SK-N-SH treated with all-trans-retinoic acid at 6 μM for 48 hours (cell line): ENCODE measurements around the gene ASF1B.

Experiments used
- ATAC-seq: fragments of 200-7000 bp; cut with Tn5 transposase; 3 replicates; pipeline ENCODE4 v1.9.1; 2020; ENCODE audit warnings: mild to moderate bottlenecking, moderate library complexity
- ARNTL ChIP-seq: fragments of 450-650 bp; formaldehyde crosslinking; IDR thresholded peaks from 2 replicates; pipeline ENCODE4 v1.5.0; 2020; ENCODE audit warnings: low read depth, mild to moderate bottlenecking, moderate library complexity, borderline replicate concordance
- BACH2 ChIP-seq: fragments of 250-450 bp; sonication (Bioruptor Pico); IDR thresholded peaks from 2 replicates; pipeline ENCODE4 v1.9.0; 2021; ENCODE audit warnings: mild to moderate bottlenecking, borderline replicate concordance
- CREB5 ChIP-seq: fragments of 250-450 bp; sonication (Bioruptor Pico); IDR thresholded peaks from 2 replicates; pipeline ENCODE4 v1.5.1; 2020; ENCODE audit warnings: low read depth, mild to moderate bottlenecking, moderate library complexity
- CSRNP3 ChIP-seq: fragments of 250-450 bp; sonication (Bioruptor Pico); IDR thresholded peaks from 2 replicates; pipeline ENCODE4 v1.5.1; 2021; ENCODE audit warnings: mild to moderate bottlenecking, moderate library complexity
- ESRRG ChIP-seq: fragments of 250-450 bp; sonication (Bioruptor Pico); IDR thresholded peaks from 2 replicates; pipeline ENCODE4 v1.6.1; 2021; ENCODE audit warnings: mild to moderate bottlenecking
- GLIS3 ChIP-seq: fragments of 250-450 bp; sonication (Bioruptor Pico); IDR thresholded peaks from 2 replicates; pipeline ENCODE4 v1.5.0; 2020; ENCODE audit warnings: mild to moderate bottlenecking, moderate library complexity
- ISL1 ChIP-seq: fragments of 250-450 bp; sonication (Bioruptor Pico); IDR thresholded peaks from 2 replicates; pipeline ENCODE4 v2.1.2; 2022; ENCODE audit warnings: mild to moderate bottlenecking, moderate library complexity
- OSR1 ChIP-seq: fragments of 250-450 bp; sonication (Bioruptor Pico); IDR thresholded peaks from 2 replicates; pipeline ENCODE4 v1.8.0; 2022; ENCODE audit warnings: moderate library complexity, mild to moderate bottlenecking, inconsistent platforms
- PATZ1 ChIP-seq: fragments of 250-450 bp; sonication (Bioruptor Pico); IDR thresholded peaks from 2 replicates; pipeline ENCODE4 v1.8.0; 2020; ENCODE audit warnings: mild to moderate bottlenecking, moderate library complexity, borderline replicate concordance
- POU6F1 ChIP-seq: fragments of 250-450 bp; sonication (Bioruptor Pico); IDR thresholded peaks from 2 replicates; pipeline ENCODE4 v1.8.0; 2021; ENCODE audit warnings: low read depth, mild to moderate bottlenecking, moderate library complexity, borderline replicate concordance
- PPARA ChIP-seq: fragments of 250-450 bp; sonication (Bioruptor Pico); IDR thresholded peaks from 2 replicates; pipeline ENCODE4 v1.5.0; 2020; ENCODE audit warnings: mild to moderate bottlenecking, borderline replicate concordance
- TOX ChIP-seq: fragments of 250-450 bp; sonication (Bioruptor Pico); IDR thresholded peaks from 2 replicates; pipeline ENCODE4 v1.8.0; 2021; ENCODE audit warnings: mild to moderate bottlenecking, moderate library complexity, borderline replicate concordance
- TSHZ2 ChIP-seq: fragments of 250-450 bp; sonication (Bioruptor Pico); IDR thresholded peaks from 2 replicates; pipeline ENCODE4 v1.5.0; 2020; ENCODE audit warnings: mild to moderate bottlenecking, moderate library complexity
- ZC3H10 ChIP-seq: fragments of 250-450 bp; sonication (Bioruptor Pico); IDR thresholded peaks from 2 replicates; pipeline ENCODE4 v1.5.1; 2021; ENCODE audit warnings: mild to moderate bottlenecking, moderate library complexity
- ZFP3 ChIP-seq: fragments of 250-450 bp; sonication (Bioruptor Pico); IDR thresholded peaks from 2 replicates; pipeline ENCODE4 v1.5.0; 2020; ENCODE audit warnings: mild to moderate bottlenecking, moderate library complexity
- ZFP30 ChIP-seq: fragments of 450-650 bp; formaldehyde crosslinking; IDR thresholded peaks from 2 replicates; pipeline ENCODE4 v1.5.0; 2022; ENCODE audit warnings: mild to moderate bottlenecking, moderate library complexity
- ZNF565 ChIP-seq: fragments of 450-650 bp; formaldehyde crosslinking; conservative IDR thresholded peaks from 2 replicates; pipeline ENCODE4 v1.5.0; 2020; ENCODE audit warnings: low read depth, mild to moderate bottlenecking, moderate library complexity
- ZNF70 ChIP-seq: fragments of 450-650 bp; formaldehyde crosslinking; IDR thresholded peaks from 2 replicates; pipeline ENCODE4 v1.5.0; 2020; ENCODE audit warnings: mild to moderate bottlenecking, moderate library complexity
- ZNF8 ChIP-seq: fragments of 450-650 bp; formaldehyde crosslinking; IDR thresholded peaks from 2 replicates; pipeline ENCODE4 v1.5.0; 2020; ENCODE audit warnings: mild to moderate bottlenecking, moderate library complexity

The ASF1B gene

GRCh38 chr19:14148751-14149410, 12.5 kb upstream of the ASF1B start:
- no peak for ATAC-seq
- TF ChIP-seq CSRNP3: no peak
- no peak for TF ChIP-seq ISL1 (CRISPR knock-in tag)
- TF ChIP-seq ZFP3 (CRISPR knock-in tag): no peak
- no peak for TF ChIP-seq CREB5
- TF ChIP-seq BACH2 (CRISPR knock-in tag): no peak
- no peak for TF ChIP-seq TSHZ2 (CRISPR knock-in tag)
- no peak for TF ChIP-seq ZNF565 (CRISPR knock-in tag)
- no peak for TF ChIP-seq ZFP30 (CRISPR knock-in tag)
- no peak for TF ChIP-seq ZNF8 (CRISPR knock-in tag)
- no peak for TF ChIP-seq ZC3H10 (CRISPR knock-in tag)
- TF ChIP-seq GLIS3 (CRISPR knock-in tag): no peak
- TF ChIP-seq ARNTL (CRISPR knock-in tag): no peak
- TF ChIP-seq PATZ1 (CRISPR knock-in tag): no peak
- no peak for TF ChIP-seq PPARA (CRISPR knock-in tag)
- no peak for TF ChIP-seq OSR1 (CRISPR knock-in tag)
- no peak for TF ChIP-seq POU6F1 (CRISPR knock-in tag)
- TF ChIP-seq ZNF70 (CRISPR knock-in tag): no peak
- no peak for TF ChIP-seq ESRRG (CRISPR knock-in tag)
- TF ChIP-seq, all 23 proteins: peak for 0

- no peak for TF ChIP-seq CSRNP3
- TF ChIP-seq PATZ1 (CRISPR knock-in tag): 0 out of 2 replicates have a peak, but pooled peaks have one; percentile 57
- TF ChIP-seq TOX (CRISPR knock-in tag): no peak
- 0 out of 2 replicates have a peak, but pooled peaks have one; percentile 19 for TF ChIP-seq TSHZ2 (CRISPR knock-in tag)
- no peak for TF ChIP-seq GLIS3 (CRISPR knock-in tag)
- peak; percentile 95 for ATAC-seq
Measured at GRCh38 chr19:14147797-14148605, 11.6 kb upstream of the ASF1B start.
